Measurements from ENCODE around the gene SCARF2.

SCARF2 gene

GRCh38 chr22:20391222-20391621, 46.4 kb downstream of the SCARF2 start:
- no peak for TF ChIP-seq CTCF (IDR thresholded peaks at IDR 0.05; ENCODE audit: low read depth, low read length, missing control alignments)
- no peaks in the 10 kb centered on the region for H3K27me3 ChIP-seq (replicated peaks)
- H3K36me3 ChIP-seq (replicated peaks) = no peaks in the 10 kb centered on the region
- DNase-seq = no peak
- H3K4me3 ChIP-seq (ENCODE audit: low read depth, low read length) = no peak overlapping the region
- H3K27ac ChIP-seq = no peak overlapping the region
- in situ Hi-C loops (cut with HindIII; ENCODE audit: low pct_ligation_motif_present, low sequenced_read_pairs) = no loop called here

- H3K27me3 ChIP-seq (replicated peaks) = peaks cover 2% of the 10 kb centered on the region
- DNase-seq = no peak
- no peak overlapping the region for H3K4me3 ChIP-seq (ENCODE audit: low read depth, low read length)
- in situ Hi-C loops (cut with HindIII; ENCODE audit: low pct_ligation_motif_present, low sequenced_read_pairs) = no loop called here
- no peaks in the 10 kb centered on the region for H3K36me3 ChIP-seq (replicated peaks)
- no peak for TF ChIP-seq CTCF (IDR thresholded peaks at IDR 0.05; ENCODE audit: low read depth, low read length, missing control alignments)
- no peak overlapping the region for H3K27ac ChIP-seq
Observed at GRCh38 chr22:20390394-20390907, 47.2 kb downstream of the SCARF2 start.

- in situ Hi-C loops (cut with HindIII; ENCODE audit: low pct_ligation_motif_present, low sequenced_read_pairs) = no loop called here
Observed at GRCh38 chr22:20389288-20389687, 48.3 kb downstream of the SCARF2 start.

GRCh38 chr22:20388200-20388599, 49.4 kb downstream of the SCARF2 start:
- no peaks in the 10 kb centered on the region for H3K36me3 ChIP-seq (replicated peaks)
- no peak overlapping the region for H3K27ac ChIP-seq
- no peak for DNase-seq
- TF ChIP-seq CTCF (IDR thresholded peaks at IDR 0.05; ENCODE audit: low read depth, low read length, missing control alignments) = no peak
- H3K4me3 ChIP-seq (ENCODE audit: low read depth, low read length) = no peak overlapping the region
- in situ Hi-C loops (cut with HindIII; ENCODE audit: low pct_ligation_motif_present, low sequenced_read_pairs) = no loop called here
- peaks cover 11% of the 10 kb centered on the region for H3K27me3 ChIP-seq (replicated peaks)

More at GRCh38 chr22:20389288-20389687, 48.3 kb downstream of the SCARF2 start:
- Histone ChIP-seq H3K27ac (no peak overlapping the region), H3K4me3 (ENCODE audit: low read depth, low read length) (no peak overlapping the region), H3K27me3 (replicated peaks) (peaks cover 8% of the 10 kb centered on the region), H3K36me3 (replicated peaks) (no peaks in the 10 kb centered on the region)
- no peak for TF ChIP-seq CTCF (IDR thresholded peaks at IDR 0.05; ENCODE audit: low read depth, low read length, missing control alignments)
- no peak for DNase-seq

- Histone ChIP-seq H3K27me3 (replicated peaks) (peaks cover 11% of the 10 kb centered on the region), H3K27ac (no peak overlapping the region), H3K36me3 (replicated peaks) (no peaks in the 10 kb centered on the region), H3K4me3 (ENCODE audit: low read depth, low read length) (no peak overlapping the region)
- no peak for TF ChIP-seq CTCF (IDR thresholded peaks at IDR 0.05; ENCODE audit: low read depth, low read length, missing control alignments)
- no peak for DNase-seq
- in situ Hi-C loops (cut with HindIII; ENCODE audit: low pct_ligation_motif_present, low sequenced_read_pairs) = no loop called here
Observed at GRCh38 chr22:20386972-20387371, 50.7 kb downstream of the SCARF2 start.

GRCh38 chr22:20386336-20386735, 51.3 kb downstream of the SCARF2 start:
- in situ Hi-C loops (cut with HindIII; ENCODE audit: low pct_ligation_motif_present, low sequenced_read_pairs) = no loop called here
- H3K27me3 ChIP-seq (replicated peaks) = peaks cover 11% of the 10 kb centered on the region
- H3K4me3 ChIP-seq (ENCODE audit: low read depth, low read length) = no peak overlapping the region
- TF ChIP-seq CTCF (IDR thresholded peaks at IDR 0.05; ENCODE audit: low read depth, low read length, missing control alignments) = no peak
- H3K27ac ChIP-seq = no peak overlapping the region
- no peaks in the 10 kb centered on the region for H3K36me3 ChIP-seq (replicated peaks)
- DNase-seq = no peak
